GM21447 (cell line): ENCODE results near the gene C9orf153.
"Not testable (repeated sequence)": the region's sequence is repeated elsewhere in the genome, so short reads cannot be mapped to it uniquely, and the experiment has no call there.

Experiments used
- ATAC-seq: cut with Tn5 transposase; IDR thresholded peaks from one replicate; pipeline ENCODE4 v1.9.1; 2021; ENCODE audit not compliant: unreplicated experiment

Gene C9orf153

GRCh38 chr9:86259557-86259956, at the start of gene C9orf153:
C9orf153 (minus strand) TSS chr9:86259657; CDS start chr9:86229603, 30,054 bp downstream.
- ATAC-seq = no peak

GRCh38 chr9:86308687-86309086, 49.2 kb upstream of the C9orf153 start:
- ATAC-seq = no peak

GRCh38 chr9:86304236-86304730, 44.8 kb upstream of the C9orf153 start:
- no peak for ATAC-seq

GRCh38 chr9:86303316-86303975, 44.0 kb upstream of the C9orf153 start:
- no peak for ATAC-seq

GRCh38 chr9:86301686-86302085, 42.2 kb upstream of the C9orf153 start:
- ATAC-seq = no peak

- ATAC-seq = no peak
Measured at GRCh38 chr9:86300701-86301100, 41.2 kb upstream of the C9orf153 start.

DNA sequence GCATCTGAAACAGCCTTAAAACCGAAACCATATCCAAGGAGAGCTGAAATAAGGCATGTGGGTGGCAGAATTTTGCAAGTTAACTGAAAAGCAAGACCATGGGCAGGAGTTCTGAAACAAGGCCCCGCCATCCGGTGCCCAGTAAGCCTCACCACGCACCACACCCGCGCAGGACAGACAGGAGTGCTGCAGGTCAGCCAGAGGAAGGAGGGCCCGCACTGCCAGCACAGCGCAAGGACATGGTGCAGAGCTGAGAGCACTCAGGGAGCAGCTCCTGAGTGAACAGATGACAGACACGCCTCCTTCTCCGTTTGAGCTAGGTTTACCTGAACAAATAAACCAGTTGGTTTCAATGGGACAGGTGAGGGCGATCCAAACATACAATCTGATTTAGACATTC, 39.4 kb upstream of the C9orf153 start:
- ATAC-seq = no peak

GRCh38 chr9:86290341-86290740, 30.9 kb upstream of the C9orf153 start:
- ATAC-seq = not testable (repeated sequence)

GRCh38 chr9:86288499-86289198, 29.2 kb upstream of the C9orf153 start:
- no peak for ATAC-seq

DNA sequence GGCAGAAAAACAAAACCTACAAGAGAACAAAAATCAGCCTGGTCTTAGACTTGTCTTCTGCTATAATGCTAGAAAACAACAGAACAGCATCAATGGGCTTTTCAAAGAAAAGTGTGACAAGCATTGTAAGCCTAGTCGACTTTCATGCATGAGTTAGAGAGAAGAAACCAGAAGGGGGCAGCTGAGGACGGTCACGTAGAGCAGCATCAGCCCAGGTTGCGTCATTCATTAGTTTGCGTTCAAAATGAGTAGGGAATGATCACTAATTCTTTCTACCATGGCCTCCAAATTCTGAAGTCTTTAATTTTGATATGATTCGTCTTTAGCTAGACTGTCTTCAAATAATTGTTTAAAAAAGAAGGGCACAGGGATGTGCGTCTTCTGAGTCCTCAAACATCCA, 27.6 kb upstream of the C9orf153 start:
- no peak for ATAC-seq

- ATAC-seq = no peak
Measured at GRCh38 chr9:86286278-86286677, 26.8 kb upstream of the C9orf153 start.

DNA sequence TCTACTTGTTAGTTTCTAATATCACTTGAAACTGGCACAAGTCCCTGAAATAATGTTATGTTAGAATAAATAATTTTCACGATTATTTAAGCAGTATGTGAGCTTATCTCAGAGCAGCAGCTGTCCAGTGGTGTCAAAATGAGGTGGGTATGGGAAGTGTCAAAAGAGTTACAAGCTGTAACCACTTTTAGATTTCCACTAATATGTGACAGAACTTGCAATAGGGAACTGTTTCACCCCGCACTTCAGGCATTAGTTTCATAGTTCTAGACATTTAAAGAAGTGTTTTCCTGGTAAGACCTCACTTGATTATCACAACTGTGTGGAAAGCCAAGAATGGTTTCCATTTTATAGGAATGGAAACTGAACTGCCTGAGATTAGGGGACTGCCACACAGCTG, 25.8 kb upstream of the C9orf153 start:
- no peak for ATAC-seq

DNA sequence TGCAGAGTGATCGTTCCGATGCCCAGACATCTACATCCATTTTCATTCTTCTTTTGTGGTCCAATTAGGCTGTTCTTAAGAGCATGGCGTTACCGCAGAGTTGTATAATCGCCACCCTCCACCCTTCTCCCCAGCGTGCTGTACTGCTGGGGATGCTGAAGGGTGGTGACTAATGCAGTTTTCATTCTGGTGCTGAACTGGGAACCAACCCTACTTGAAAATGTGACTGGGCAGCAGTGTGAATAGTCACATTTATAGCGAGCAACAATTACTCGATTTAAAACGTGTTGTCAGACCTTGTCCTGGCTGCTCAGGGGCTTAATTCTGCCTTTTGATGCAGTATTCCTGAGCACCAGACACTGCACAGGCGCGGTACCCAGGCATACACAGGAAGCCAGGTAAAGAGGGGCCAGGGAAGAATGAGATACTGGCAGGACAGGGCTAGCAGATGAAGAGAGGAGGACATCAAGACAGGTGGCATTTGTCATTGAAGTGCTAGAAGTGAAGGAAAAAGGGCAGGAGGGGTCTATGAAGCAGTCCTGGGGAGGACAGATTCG, 23.6 kb upstream of the C9orf153 start:
- peak; percentile 25 for ATAC-seq

DNA sequence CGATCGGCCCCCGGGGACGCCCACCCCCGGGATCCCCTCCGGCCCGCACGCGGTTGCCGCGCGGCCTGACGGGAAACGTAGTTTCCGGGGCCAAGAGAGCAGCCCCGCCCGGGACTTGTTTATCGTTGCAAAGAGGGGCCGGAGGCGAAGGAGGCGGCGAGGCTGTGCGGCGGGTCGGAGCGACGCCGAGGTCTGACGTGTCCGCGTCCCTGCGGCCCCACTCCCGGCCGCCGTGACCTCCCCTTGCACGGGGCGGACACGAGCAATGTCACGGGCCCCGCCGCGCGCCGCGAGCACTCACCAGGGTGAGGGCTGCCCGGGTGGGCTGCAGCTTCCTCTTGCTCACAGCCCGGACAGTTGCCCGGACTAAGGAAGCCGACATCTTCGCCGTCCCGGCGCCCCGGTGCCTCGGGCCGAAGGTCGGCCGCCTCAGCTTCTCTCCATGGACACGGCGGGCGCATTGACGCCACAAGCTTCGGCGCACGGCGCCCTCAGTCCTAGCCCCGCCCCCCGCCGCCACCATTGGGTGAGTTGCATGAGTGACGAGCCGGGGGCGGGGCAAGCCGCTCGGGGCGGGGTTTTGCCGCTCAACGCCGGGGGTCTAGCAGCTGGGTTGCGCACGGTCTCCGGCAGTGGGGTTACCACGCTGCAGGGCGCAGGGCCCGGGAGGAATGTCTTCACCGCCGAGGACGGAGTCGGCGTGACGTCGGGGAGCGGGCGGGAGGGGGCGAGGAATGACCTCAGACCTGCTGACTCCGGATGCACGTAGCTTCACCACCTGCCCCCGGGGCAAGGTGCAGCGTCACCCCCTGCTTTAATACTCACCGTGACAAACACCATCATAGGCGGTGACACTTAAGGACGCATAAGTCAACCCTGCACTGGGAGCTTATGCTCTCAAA, 22.9 kb upstream of the C9orf153 start, which contains the start of gene ISCA1:
Gene ISCA1, minus strand, starts transcription at position 462 of the 902 bp plus-strand sequence. Its CDS starts 80 bp downstream, at position 382.
- ATAC-seq = peak; percentile 78

- peak; percentile 23 for ATAC-seq
Measured at GRCh38 chr9:86281593-86282076, 22.2 kb upstream of the C9orf153 start.

- no peak for ATAC-seq
Measured at GRCh38 chr9:86280580-86280979, 21.1 kb upstream of the C9orf153 start.

GRCh38 chr9:86279839-86280238, 20.4 kb upstream of the C9orf153 start:
- no peak for ATAC-seq

- ATAC-seq = no peak
Measured at GRCh38 chr9:86277072-86277471, 17.6 kb upstream of the C9orf153 start.

DNA sequence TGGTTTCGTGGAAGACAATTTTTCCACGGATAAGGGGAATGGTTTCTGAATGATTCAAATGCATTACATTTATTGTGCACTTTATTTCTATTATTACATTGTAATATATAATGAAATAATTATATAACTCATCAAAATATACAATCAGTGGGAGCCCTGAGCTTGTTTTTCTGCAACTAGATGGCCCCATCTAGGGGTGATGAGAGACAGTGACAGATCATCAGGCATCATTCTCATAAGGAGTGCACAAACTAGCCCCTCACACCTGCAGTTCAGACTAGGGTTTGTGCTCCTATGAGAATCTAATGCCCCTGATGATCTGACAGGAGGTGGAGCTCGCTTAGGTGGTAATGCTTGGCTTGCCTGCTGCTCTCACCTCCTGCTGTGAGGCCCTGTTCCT, 16.5 kb upstream of the C9orf153 start:
- no peak for ATAC-seq

DNA sequence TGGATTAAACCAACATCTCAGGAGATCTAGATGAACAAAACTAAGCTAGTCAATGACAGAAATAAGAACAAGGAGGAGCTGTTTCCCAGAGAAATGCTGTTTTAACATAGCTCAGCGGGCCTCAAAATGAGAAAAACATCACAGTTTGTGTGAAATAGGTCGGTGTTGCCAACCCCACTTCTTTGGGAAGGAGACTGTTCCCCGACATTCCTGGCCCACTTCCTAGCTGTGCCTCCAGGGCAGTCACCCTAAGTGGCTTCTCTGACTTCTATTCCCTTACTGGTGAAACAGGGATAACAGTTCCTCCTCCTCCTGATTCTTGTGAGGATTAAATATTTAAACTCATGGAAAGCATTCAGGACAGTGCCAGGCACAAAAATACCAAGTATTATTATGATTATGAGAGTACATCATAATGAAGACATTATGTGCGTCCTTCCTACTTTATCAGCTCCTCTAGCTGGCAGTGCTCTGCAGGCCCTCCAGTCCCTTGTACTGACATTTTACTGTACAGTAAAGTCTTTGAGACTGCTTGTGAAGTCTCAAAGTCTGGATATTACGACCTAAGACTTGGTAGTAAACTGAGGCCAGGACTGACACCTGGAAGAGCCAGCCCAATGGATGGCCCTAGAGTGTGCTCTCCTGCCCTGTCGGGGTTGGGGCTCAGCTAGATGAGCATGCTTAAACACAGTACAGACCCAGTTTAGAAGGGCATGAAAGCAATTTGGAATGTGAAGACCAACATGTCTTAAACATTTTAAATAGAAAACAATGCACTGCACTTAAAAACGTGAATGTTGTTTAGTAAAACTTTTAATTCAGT, 15.6 kb upstream of the C9orf153 start:
- ATAC-seq = no peak
